GM12878 (cell line): ENCODE results near the gene HINT3.

Experiments used
- ATF3 ChIP-seq: IDR thresholded peaks from 2 replicates; pipeline ENCODE4 v1.6.1; 2011; ENCODE audit warnings: low read depth, mild to moderate bottlenecking, low read length, moderate library complexity, borderline replicate concordance; ENCODE audit errors: extremely low read depth
- CBX3 ChIP-seq: fragments of 200-600 bp; sonication (generic); IDR thresholded peaks from 2 replicates; pipeline ENCODE4 v1.6.1; 2016; ENCODE audit warnings: low read depth, borderline replicate concordance
- CREB1 ChIP-seq: IDR thresholded peaks from 2 replicates; pipeline ENCODE4 v1.6.1; 2012; ENCODE audit warnings: low read depth, mild to moderate bottlenecking, inconsistent platforms
- CTCF ChIP-seq, 3 experiments: IDR thresholded peaks in 2 of 3; conservative IDR thresholded peaks in 1 of 3; 2 replicates each; pipeline ENCODE4 v1.5.1; 2011; ENCODE audit warnings: low read depth in 3 of 3, low read length in 3 of 3, mild to moderate bottlenecking in 3 of 3, control low read depth in 2 of 3, moderate library complexity in 2 of 3, inconsistent platforms in 1 of 3, mixed read lengths in 1 of 3; ENCODE audit not compliant: control insufficient read depth in 2 of 3, insufficient read depth in 1 of 3; ENCODE audit errors: extremely low read depth in 1 of 3
- NR2F1 ChIP-seq: fragments of 450-650 bp; conservative IDR thresholded peaks from 2 replicates; pipeline ENCODE4 v1.6.1; 2017; ENCODE audit warnings: mild to moderate bottlenecking
- PKNOX1 ChIP-seq: fragments of 450-650 bp; IDR thresholded peaks from 2 replicates; pipeline ENCODE4 v1.6.1; 2016; ENCODE audit warnings: mild to moderate bottlenecking
- POLR2AphosphoS5 ChIP-seq: IDR thresholded peaks from 2 replicates; pipeline ENCODE4 v1.6.1; 2011; ENCODE audit warnings: mild to moderate bottlenecking, low read length, inconsistent platforms
- RAD21 ChIP-seq: IDR thresholded peaks from 2 replicates; pipeline ENCODE4 v1.6.1; 2011; ENCODE audit warnings: mild to moderate bottlenecking, low read depth, low read length, moderate library complexity; ENCODE audit not compliant: insufficient read depth
- TAF1 ChIP-seq: IDR thresholded peaks from 2 replicates; pipeline ENCODE4 v1.6.1; 2011; ENCODE audit warnings: mild to moderate bottlenecking, low read depth, low read length, borderline replicate concordance
- ZNF24 ChIP-seq: fragments of 450-650 bp; IDR thresholded peaks from 2 replicates; pipeline ENCODE4 v1.6.1; 2017; ENCODE audit warnings: antibody characterized with exemption, mild to moderate bottlenecking
- ZNF687 ChIP-seq: fragments of 450-650 bp; IDR thresholded peaks from 2 replicates; pipeline ENCODE4 v1.6.1; 2017; ENCODE audit warnings: mild to moderate bottlenecking, moderate library complexity
- TF ChIP-seq, protein P1 (sequence below): IDR thresholded peaks from 2 replicates; pipeline ENCODE4 v1.6.1; 2011; ENCODE audit warnings: low read depth, low read length, improper control_type of control experiment, borderline replicate concordance

DNA sequence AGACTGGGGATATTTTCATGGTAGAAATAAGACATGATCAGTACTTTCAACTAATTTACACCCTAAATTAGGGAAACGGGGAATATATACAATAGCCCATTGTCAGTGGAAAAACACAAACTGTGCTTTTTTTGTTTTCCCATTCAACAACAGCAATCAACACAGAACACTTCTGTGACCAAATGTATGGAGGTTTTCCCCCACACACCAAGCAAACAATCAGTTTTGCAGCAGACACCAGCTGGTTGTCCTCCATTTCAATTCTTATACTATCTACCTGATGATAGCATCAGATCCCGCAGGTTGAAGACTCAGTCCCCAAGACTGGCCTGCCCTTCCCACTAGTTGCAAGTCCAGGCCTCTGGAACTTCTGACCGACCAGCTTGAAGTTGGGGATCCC, 4.5 kb downstream of the HINT3 start:
- TF ChIP-seq CTCF (IDR thresholded peaks at IDR 0.05 in 2 of 3, conservative IDR thresholded peaks at IDR 0.05 in 1 of 3; ENCODE audit: control insufficient read depth in 2 of 3, extremely low read depth in 1 of 3, insufficient read depth in 1 of 3, low read depth in 3 of 3, low read length in 3 of 3) (no peak), POLR2AphosphoS5 (no peak), ZNF24 (no peak), CBX3 (no peak), CREB1 (no peak), PKNOX1 (no peak), RAD21 (no peak), ATF3 (no peak), NR2F1 (no peak), ZNF687 (no peak), TAF1 (no peak)
- TF ChIP-seq, protein P1, sequence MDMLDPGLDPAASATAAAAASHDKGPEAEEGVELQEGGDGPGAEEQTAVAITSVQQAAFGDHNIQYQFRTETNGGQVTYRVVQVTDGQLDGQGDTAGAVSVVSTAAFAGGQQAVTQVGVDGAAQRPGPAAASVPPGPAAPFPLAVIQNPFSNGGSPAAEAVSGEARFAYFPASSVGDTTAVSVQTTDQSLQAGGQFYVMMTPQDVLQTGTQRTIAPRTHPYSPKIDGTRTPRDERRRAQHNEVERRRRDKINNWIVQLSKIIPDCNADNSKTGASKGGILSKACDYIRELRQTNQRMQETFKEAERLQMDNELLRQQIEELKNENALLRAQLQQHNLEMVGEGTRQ, result no peak
